Activated CD4-positive, alpha-beta T cell treated with anti-CD3 and anti-CD28 coated beads, Interleukin-2, amount 10 ng/mL, durations not matched to agents 7 days and 5 days (primary cell): ENCODE results near the gene ROBO2. TPM values are rescaled to one million over a fixed set of nuclear protein-coding genes. Genes with fewer than 3 reads are reported as not detected.

Experiments used
- CTCF ChIA-PET: fragments of 350-600 bp; sonication (Branson Sonifier 250); formaldehyde crosslinking; loops from one replicate; lab custom pipeline; 2021; ENCODE audit warnings: antibody characterized with exemption; lab: Charles Lee
- POLR2A ChIA-PET: fragments of 350-600 bp; sonication (Branson Sonifier 250); formaldehyde crosslinking; loops from one replicate; lab custom pipeline; 2021; ENCODE audit warnings: antibody characterized with exemption; lab: Charles Lee
- DNase-seq: peaks from one replicate; pipeline ENCODE4 v3.0.0-alpha.2; 2020
- H3K27ac Mint-ChIP-seq: one replicate; pipeline ENCODE4 v1.8.0; 2021; ENCODE audit warnings: mild to moderate bottlenecking, moderate library complexity, mixed read lengths
- H3K27me3 Mint-ChIP-seq: one replicate; pipeline ENCODE4 v1.8.0; 2021; ENCODE audit warnings: mixed read lengths
- H3K36me3 Mint-ChIP-seq: one replicate; pipeline ENCODE4 v1.8.0; 2021; ENCODE audit warnings: low read depth, mixed read lengths
- H3K4me1 Mint-ChIP-seq: one replicate; pipeline ENCODE4 v1.8.0; 2021; ENCODE audit warnings: mixed read lengths
- H3K4me3 Mint-ChIP-seq: one replicate; pipeline ENCODE4 v1.8.0; 2021; ENCODE audit warnings: mild to moderate bottlenecking, moderate library complexity, mixed read lengths
- H3K9me3 Mint-ChIP-seq: one replicate; pipeline ENCODE4 v1.8.0; 2021; ENCODE audit warnings: mixed read lengths
- total RNA-seq, 2 experiments: library from RNA; stranded (reverse); gene quantifications; one replicate each; pipeline ENCODE4 v1.2.3, GENCODE V29; 2021

Gene ROBO2
- total RNA-seq: not detected

GRCh38 chr3:77039606-77040171, at the start of gene ROBO2:
Gene ROBO2, plus strand, starts transcription at chr3:77040099. Its CDS starts 687 bp downstream, at chr3:77040786.
- Mint-ChIP-seq H3K27me3 (peaks cover 36% of the 10 kb centered on the region), H3K4me1 (no peaks in the 10 kb centered on the region), H3K36me3 (no peaks in the 10 kb centered on the region), H3K4me3 (no peak within 1 kb of the TSS), H3K27ac (no peak within 1 kb of the TSS), H3K9me3 (no peaks in the 10 kb centered on the region)
- no peak for DNase-seq
- ChIA-PET POLR2A (no interaction called here), CTCF (no interaction called here)

GRCh38 chr3:76990606-76991005, 49.3 kb upstream of the ROBO2 start:
- no peaks in the 10 kb centered on the region for H3K27me3 Mint-ChIP-seq
- DNase-seq: no peak
- no peak overlapping the region for H3K27ac Mint-ChIP-seq
- no peak overlapping the region for H3K4me3 Mint-ChIP-seq
- no peaks in the 10 kb centered on the region for H3K9me3 Mint-ChIP-seq
- ChIA-PET POLR2A (no interaction called here), CTCF (no interaction called here)
- no peaks in the 10 kb centered on the region for H3K4me1 Mint-ChIP-seq
- no peaks in the 10 kb centered on the region for H3K36me3 Mint-ChIP-seq

GRCh38 chr3:76991165-76991564, 48.7 kb upstream of the ROBO2 start:
- ChIA-PET POLR2A (no interaction called here), CTCF (no interaction called here)
- no peaks in the 10 kb centered on the region for H3K27me3 Mint-ChIP-seq
- no peak overlapping the region for H3K27ac Mint-ChIP-seq
- no peaks in the 10 kb centered on the region for H3K36me3 Mint-ChIP-seq
- H3K4me1 Mint-ChIP-seq: no peaks in the 10 kb centered on the region
- DNase-seq: no peak
- no peak overlapping the region for H3K4me3 Mint-ChIP-seq
- no peaks in the 10 kb centered on the region for H3K9me3 Mint-ChIP-seq

- no peak for DNase-seq
These were observed 42.2 kb upstream of the ROBO2 start for GRCh38 chr3:76997733-76998132.

GRCh38 chr3:76998555-76998954, 41.3 kb upstream of the ROBO2 start:
- Mint-ChIP-seq H3K4me3 (no peak overlapping the region), H3K36me3 (no peaks in the 10 kb centered on the region), H3K9me3 (peaks cover 3% of the 10 kb centered on the region), H3K4me1 (no peaks in the 10 kb centered on the region), H3K27ac (no peak overlapping the region), H3K27me3 (no peaks in the 10 kb centered on the region)
- ChIA-PET POLR2A (no interaction called here), CTCF (no interaction called here)
- no peak for DNase-seq

More at GRCh38 chr3:76997733-76998132, 42.2 kb upstream of the ROBO2 start:
- Mint-ChIP-seq H3K27me3 (no peaks in the 10 kb centered on the region), H3K36me3 (no peaks in the 10 kb centered on the region), H3K4me3 (no peak overlapping the region), H3K27ac (no peak overlapping the region), H3K4me1 (no peaks in the 10 kb centered on the region), H3K9me3 (peaks cover 3% of the 10 kb centered on the region)
- ChIA-PET POLR2A (no interaction called here), CTCF (no interaction called here)

- no peaks in the 10 kb centered on the region for H3K36me3 Mint-ChIP-seq
- ChIA-PET CTCF (no interaction called here), POLR2A (no interaction called here)
- H3K27me3 Mint-ChIP-seq: no peaks in the 10 kb centered on the region
- H3K4me3 Mint-ChIP-seq: no peak overlapping the region
- H3K4me1 Mint-ChIP-seq: no peaks in the 10 kb centered on the region
- DNase-seq: no peak
- peaks cover 3% of the 10 kb centered on the region for H3K9me3 Mint-ChIP-seq
- H3K27ac Mint-ChIP-seq: no peak overlapping the region
These were observed 38.7 kb upstream of the ROBO2 start for GRCh38 chr3:77001062-77001701.

GRCh38 chr3:77014226-77014625, 25.7 kb upstream of the ROBO2 start:
- ChIA-PET CTCF (no interaction called here), POLR2A (no interaction called here)
- Mint-ChIP-seq H3K4me3 (no peak overlapping the region), H3K9me3 (no peaks in the 10 kb centered on the region), H3K36me3 (no peaks in the 10 kb centered on the region), H3K27me3 (no peaks in the 10 kb centered on the region), H3K27ac (no peak overlapping the region), H3K4me1 (no peaks in the 10 kb centered on the region)
- DNase-seq: no peak

GRCh38 chr3:77025471-77025870, 14.4 kb upstream of the ROBO2 start:
- Mint-ChIP-seq H3K4me3 (no peak overlapping the region), H3K9me3 (peaks cover 5% of the 10 kb centered on the region), H3K4me1 (no peaks in the 10 kb centered on the region), H3K27me3 (no peaks in the 10 kb centered on the region), H3K27ac (no peak overlapping the region), H3K36me3 (no peaks in the 10 kb centered on the region)
- no peak for DNase-seq
- CTCF ChIA-PET: no interaction called here
- POLR2A ChIA-PET: no interaction called here

GRCh38 chr3:77026904-77027634, 12.8 kb upstream of the ROBO2 start:
- peaks cover 5% of the 10 kb centered on the region for H3K9me3 Mint-ChIP-seq
- ChIA-PET POLR2A (no interaction called here), CTCF (no interaction called here)
- H3K27me3 Mint-ChIP-seq: no peaks in the 10 kb centered on the region
- no peak overlapping the region for H3K4me3 Mint-ChIP-seq
- no peaks in the 10 kb centered on the region for H3K4me1 Mint-ChIP-seq
- H3K36me3 Mint-ChIP-seq: no peaks in the 10 kb centered on the region
- no peak overlapping the region for H3K27ac Mint-ChIP-seq
- DNase-seq: no peak

GRCh38 chr3:77028005-77028404, 11.9 kb upstream of the ROBO2 start:
- POLR2A ChIA-PET: no interaction called here
- Mint-ChIP-seq H3K4me1 (no peaks in the 10 kb centered on the region), H3K27me3 (no peaks in the 10 kb centered on the region), H3K9me3 (peaks cover 3% of the 10 kb centered on the region), H3K4me3 (no peak overlapping the region), H3K36me3 (no peaks in the 10 kb centered on the region), H3K27ac (no peak overlapping the region)
- CTCF ChIA-PET: no interaction called here
- DNase-seq: no peak

- no peak for DNase-seq
- Mint-ChIP-seq H3K36me3 (no peaks in the 10 kb centered on the region), H3K27me3 (peaks cover 36% of the 10 kb centered on the region), H3K27ac (no peak overlapping the region), H3K9me3 (no peaks in the 10 kb centered on the region), H3K4me3 (no peak overlapping the region), H3K4me1 (no peaks in the 10 kb centered on the region)
- ChIA-PET CTCF (no interaction called here), POLR2A (no interaction called here)
These were observed 1.4 kb upstream of the ROBO2 start for GRCh38 chr3:77038468-77038929.

GRCh38 chr3:77038930-77039605, 831 bp upstream of the ROBO2 start:
- DNase-seq: no peak
- POLR2A ChIA-PET: no interaction called here
- Mint-ChIP-seq H3K36me3 (no peaks in the 10 kb centered on the region), H3K4me1 (no peaks in the 10 kb centered on the region), H3K9me3 (no peaks in the 10 kb centered on the region), H3K4me3 (no peak overlapping the region), H3K27ac (no peak overlapping the region), H3K27me3 (peaks cover 36% of the 10 kb centered on the region)
- CTCF ChIA-PET: no interaction called here

- ChIA-PET POLR2A (no interaction called here), CTCF (no interaction called here)
- DNase-seq: no peak
- H3K27me3 Mint-ChIP-seq: peaks cover 36% of the 10 kb centered on the region
- no peaks in the 10 kb centered on the region for H3K9me3 Mint-ChIP-seq
- H3K27ac Mint-ChIP-seq: no peak overlapping the region
- H3K36me3 Mint-ChIP-seq: no peaks in the 10 kb centered on the region
- no peak overlapping the region for H3K4me3 Mint-ChIP-seq
- no peaks in the 10 kb centered on the region for H3K4me1 Mint-ChIP-seq
These were observed 317 bp downstream of the ROBO2 start for GRCh38 chr3:77040216-77040615.
